ENCODE data around the gene CHRNA4. TPM values are rescaled to one million over a fixed set of nuclear protein-coding genes. Genes with fewer than 3 reads are reported as not detected.

CHRNA4 gene
- total RNA-seq, result not detected

DNA sequence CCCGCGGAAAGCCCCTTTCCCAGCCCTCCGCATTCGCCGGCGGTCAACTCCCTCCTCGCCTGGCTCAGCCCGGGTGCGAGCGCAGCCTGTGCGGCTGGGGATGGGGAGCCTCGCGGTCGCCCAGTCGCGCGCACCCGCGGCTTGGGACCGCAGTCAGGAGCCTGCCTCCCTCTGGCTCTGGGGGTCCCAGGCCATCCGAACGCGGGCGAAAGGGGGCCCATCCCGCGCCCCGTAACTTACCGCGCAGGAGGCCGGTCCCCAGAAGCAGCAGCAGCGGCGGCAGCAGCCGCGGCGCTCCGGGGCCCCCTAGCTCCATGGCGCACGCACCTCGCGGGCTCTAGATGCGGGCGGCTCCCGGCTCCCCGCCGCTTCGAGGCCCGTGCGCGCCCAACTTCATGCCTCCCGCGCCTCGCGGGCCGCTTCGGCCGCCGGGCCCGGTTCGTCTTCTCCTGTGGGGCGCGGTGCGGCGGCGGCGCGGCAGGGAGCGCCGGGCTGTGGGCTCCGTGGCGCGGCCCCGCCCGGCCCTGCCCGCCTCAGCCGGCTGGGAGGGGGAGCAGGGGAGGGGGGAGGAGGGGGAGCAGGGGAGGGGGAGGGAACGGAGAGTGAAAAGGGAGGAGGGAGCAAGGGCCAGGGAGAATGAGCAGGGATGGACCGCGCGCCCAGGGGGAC, at the start of gene CHRNA4:
Gene CHRNA4, minus strand, starts transcription at position 500 of the 669 bp plus-strand sequence. Its CDS starts 184 bp downstream, at position 316.
- no peak for DNase-seq

GRCh38 chr20:63409834-63410435, 48.8 kb upstream of the CHRNA4 start:
- DNase-seq, result no peak

GRCh38 chr20:63409066-63409833, 48.1 kb upstream of the CHRNA4 start:
- no peak for DNase-seq

DNA sequence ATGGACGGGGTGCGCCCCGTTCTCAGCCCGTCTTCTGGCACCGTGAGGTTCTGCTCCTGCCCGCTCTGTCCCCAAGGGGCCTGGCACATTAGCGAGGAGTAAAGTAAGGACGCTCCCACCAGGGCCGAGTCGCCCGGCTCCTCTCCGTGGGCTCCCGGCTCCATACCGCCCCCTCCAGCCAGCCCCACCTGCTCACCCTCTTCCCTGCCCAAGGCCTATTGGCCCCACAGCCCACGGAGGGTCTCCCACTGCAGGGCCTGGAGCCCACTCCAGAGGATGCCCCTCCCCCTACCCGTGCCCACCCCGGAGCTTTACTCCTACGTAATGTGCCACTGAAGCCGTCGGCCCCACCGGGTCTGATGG, 47.5 kb upstream of the CHRNA4 start:
- no peak for DNase-seq

- DNase-seq, result no peak
Observed at GRCh38 chr20:63407928-63408683, 47.0 kb upstream of the CHRNA4 start.

GRCh38 chr20:63406617-63407245, 45.6 kb upstream of the CHRNA4 start:
- no peak for DNase-seq

GRCh38 chr20:63406011-63406410, 44.9 kb upstream of the CHRNA4 start:
- no peak for DNase-seq

GRCh38 chr20:63405102-63405730, 44.1 kb upstream of the CHRNA4 start:
- DNase-seq, result no peak

GRCh38 chr20:63404129-63405085, 43.3 kb upstream of the CHRNA4 start:
- DNase-seq, result no peak

GRCh38 chr20:63403403-63404105, 42.4 kb upstream of the CHRNA4 start:
- no peak for DNase-seq

DNA sequence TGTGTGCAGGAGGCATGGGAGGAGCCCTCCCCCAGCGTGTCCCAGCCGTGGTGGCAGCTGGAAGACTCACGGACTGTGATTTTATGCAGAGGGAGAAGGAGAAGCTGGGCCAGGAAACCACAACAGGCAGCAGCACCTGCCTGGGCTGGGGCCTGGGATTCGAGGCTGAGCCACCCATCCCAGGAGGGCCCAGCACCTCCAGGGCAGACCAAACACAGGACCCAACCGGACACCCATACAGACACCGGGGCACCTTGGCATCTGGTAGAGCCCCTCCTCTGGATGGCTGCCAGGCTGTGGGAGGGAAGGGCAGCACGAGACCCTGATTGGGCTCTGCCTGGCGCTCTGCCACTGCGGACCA, 41.7 kb upstream of the CHRNA4 start:
- no peak for DNase-seq

DNA sequence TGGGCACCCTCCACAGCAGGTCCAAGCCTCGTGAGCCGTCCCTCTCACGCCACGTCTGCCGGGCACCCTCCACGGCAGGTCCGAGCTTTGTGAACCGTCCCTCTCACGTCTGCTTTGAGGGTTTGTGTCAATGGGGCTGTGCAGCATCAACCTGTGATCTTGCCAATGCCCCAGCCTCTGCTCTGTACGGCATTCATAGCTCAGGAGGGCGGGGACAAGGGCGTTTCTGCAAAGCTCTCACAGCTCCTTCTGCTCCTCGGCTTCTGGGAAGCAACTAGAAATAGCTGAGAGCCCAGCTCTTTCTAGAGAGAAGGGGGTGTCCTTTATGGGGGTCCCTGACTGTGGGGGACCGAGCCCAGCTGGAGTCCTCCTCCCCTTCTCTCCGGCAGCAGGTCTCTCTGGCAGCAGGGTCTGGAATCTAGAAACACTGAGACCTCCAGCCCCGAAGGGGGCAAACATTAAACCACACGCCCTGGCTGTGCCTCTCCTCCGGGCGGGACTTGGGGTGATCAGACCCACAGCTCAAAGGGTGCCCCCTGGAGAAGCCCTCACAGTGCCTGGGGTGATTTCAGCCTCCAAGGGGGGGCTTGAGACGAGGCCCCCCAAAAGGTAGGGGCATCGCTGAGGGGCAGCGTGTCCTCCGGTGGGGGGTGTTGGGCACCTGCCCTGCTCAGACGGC, 41.2 kb upstream of the CHRNA4 start:
- no peak for DNase-seq

DNA sequence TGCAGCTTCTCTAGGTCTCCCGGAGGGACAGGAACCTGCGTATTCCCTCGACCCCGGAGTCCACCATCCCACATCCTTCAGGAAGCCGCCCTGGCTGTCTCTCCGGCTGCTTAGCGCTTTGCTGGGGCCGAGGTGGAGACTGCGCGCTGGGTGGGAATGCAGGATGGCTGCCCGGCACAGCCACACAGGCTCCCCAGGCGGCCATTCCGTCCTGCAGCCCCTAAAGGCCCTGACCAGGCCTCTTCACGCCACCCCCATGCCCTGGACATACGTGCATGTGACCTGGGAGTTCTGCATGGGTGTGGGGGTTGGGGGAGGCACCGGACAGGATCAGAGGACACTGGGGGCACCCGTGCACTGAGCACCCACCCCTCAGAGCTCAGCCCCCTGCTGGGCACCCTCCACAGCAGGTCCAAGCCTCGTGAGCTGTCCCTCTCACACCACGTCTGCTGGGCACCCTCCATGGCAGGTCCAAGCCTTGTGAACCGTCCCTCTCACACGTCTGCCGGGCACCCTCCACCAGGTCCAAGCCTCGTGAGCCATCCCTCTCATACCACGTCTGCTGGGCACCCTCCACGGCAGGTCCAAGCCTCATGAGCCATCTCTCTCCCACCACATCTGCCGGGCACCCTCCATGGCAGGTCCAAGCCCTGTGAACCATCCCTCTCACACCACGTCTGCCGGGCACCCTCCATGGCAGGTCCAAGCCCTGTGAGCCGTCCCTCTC, 40.4 kb upstream of the CHRNA4 start:
- no peak for DNase-seq

DNA sequence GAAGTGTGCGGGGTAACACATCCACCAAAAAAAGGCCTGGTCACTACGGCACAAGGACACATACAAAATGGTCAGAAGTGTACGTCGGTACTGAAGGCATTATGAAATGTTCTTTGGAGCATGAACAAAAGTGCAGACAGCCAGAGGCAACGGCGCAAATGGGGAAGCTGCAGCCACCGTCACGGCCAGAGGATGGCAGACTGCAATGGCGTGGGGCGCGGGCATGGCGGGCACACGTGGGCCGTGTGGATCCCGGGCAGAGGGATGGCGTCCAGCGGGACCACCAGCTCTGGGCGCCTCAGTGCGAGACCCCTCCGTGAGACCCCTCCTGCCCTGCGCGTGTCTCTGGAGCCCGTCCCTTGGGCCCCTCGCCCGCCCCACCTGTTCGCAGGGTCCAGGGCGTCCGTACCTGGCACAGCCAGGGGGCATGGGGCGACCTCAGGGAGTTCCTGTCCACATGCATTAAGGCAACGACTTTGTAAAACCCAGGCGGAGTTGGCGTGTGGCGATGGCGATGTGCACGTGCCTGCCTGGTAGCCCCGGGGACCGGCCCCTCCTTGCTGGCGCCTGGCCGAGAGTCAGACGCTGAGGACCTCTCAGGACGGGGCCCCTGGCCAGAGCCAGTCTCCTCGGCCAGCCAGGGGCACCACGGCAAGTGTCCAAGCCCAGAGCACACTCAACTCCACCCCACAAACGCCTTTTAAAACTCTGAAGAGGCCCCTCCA, 39.5 kb upstream of the CHRNA4 start:
- no peak for DNase-seq

GRCh38 chr20:63399596-63400375, 38.6 kb upstream of the CHRNA4 start:
- DNase-seq, result no peak

DNA sequence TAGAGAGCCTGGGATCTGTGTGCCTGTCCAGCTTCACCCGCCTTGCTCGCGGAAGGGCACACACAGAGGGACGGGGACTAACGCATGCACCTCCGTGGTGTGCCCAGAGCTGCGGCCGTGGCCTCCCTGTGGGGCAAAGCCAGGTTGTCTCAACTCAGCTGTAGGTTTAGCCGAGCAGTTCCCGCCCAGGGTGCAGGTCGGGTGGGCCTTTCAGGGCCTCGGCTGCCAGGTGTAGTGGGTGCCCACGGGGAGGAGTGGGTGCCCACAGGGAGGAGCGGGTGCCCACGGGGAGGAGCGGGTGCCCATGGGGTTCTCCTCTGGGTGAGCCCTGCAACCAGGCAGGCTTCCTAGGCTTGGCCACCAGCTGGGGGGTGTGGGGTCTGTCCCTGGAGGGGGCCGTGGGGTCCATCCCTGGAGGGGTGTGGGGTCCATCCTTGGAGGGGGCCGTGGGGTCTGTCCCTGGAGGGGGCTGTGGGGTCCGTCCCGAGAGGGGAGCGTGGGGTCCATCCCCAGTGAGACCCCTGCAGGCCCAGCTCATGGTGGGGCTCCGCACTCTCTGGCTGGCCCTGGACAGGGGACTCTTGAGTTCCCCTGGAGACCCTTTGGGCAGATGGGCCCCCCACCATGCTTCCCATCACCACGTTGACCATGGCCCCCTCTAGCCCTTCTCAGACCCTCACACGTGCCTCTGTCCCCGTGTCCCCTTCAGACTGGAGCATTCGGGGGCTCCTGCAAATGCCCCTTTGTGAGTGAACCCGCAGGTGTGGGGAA, 37.8 kb upstream of the CHRNA4 start:
- no peak for DNase-seq

DNA sequence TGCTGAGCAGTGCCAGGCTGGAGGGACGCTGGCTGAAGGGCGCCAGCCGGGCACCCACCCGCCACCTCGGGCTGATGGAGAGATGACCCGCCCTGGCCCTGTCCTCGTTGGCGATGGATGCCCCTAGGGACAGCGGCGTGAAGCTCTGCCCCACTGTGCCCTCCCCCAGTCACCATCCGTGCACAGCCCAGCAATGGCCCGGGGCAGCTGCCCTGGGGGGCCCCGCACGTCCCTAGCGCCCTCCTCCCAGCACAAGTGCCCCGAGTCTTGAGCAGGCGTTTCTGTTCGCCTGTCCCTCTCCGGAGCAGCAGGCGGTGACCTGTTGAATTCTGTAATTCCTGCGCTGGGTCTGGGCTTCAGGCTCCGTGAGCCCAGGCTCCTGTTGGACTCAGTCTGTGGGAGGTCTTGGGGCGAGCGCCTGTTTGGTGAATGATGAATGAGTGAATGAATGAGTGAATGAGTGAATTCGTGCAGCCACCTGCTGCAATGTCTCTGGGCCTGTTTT, 36.8 kb upstream of the CHRNA4 start:
- DNase-seq, result no peak

All from effector CD4-positive, alpha-beta T cell (primary cell).